Amniotic stem cell (primary cell): ENCODE measurements around the gene WDR88.
"Not testable (repeated sequence)": the region's sequence is repeated elsewhere in the genome, so short reads cannot be mapped to it uniquely, and the experiment has no call there.

ENCODE experiments used
- DNase-seq: peaks from one replicate; lab custom pipeline; 2025; lab: John Stamatoyannopoulos, UW

Gene WDR88

GRCh38 chr19:33211794-33212435, 80.0 kb downstream of the WDR88 start:
- no peak for DNase-seq

- no peak for DNase-seq
Measured at GRCh38 chr19:33212436-33213172, 80.7 kb downstream of the WDR88 start.

- DNase-seq, result no peak
Measured at GRCh38 chr19:33214596-33214995, 82.7 kb downstream of the WDR88 start.

- DNase-seq, result no peak
Measured at GRCh38 chr19:33215438-33216197, 83.7 kb downstream of the WDR88 start.

GRCh38 chr19:33216198-33216830, 84.4 kb downstream of the WDR88 start:
- DNase-seq, result no peak

- DNase-seq, result no peak
Measured at GRCh38 chr19:33217881-33218280, 86.0 kb downstream of the WDR88 start.

GRCh38 chr19:33219261-33219815, 87.4 kb downstream of the WDR88 start:
- no peak for DNase-seq

- DNase-seq, result no peak
Measured at GRCh38 chr19:33220115-33220514, 88.2 kb downstream of the WDR88 start.

- DNase-seq, result no peak
Measured at GRCh38 chr19:33220735-33221134, 88.8 kb downstream of the WDR88 start.

- no peak for DNase-seq
Measured at GRCh38 chr19:33221638-33222037, 89.7 kb downstream of the WDR88 start.

GRCh38 chr19:33222255-33222654, 90.3 kb downstream of the WDR88 start:
- DNase-seq, result not testable (repeated sequence)

GRCh38 chr19:33224694-33225457, 93.0 kb downstream of the WDR88 start:
- DNase-seq, result no peak
